Astrocyte of the cerebellum (primary cell): Measurements from ENCODE around the gene LEKR1.

Experiments
- DNase-seq: peaks from one replicate; pipeline ENCODE4 v3.0.0-alpha.2; 2011; ENCODE audit warnings: low read depth
- H3K4me3 ChIP-seq: 2 replicates; pipeline ENCODE4 v1.5.1; 2011; ENCODE audit warnings: mild to moderate bottlenecking, low read depth, low read length, moderate library complexity
- CTCF ChIP-seq: IDR thresholded peaks from 2 replicates; pipeline ENCODE4 v1.5.1; 2012; ENCODE audit warnings: low read length, low read depth, moderate library complexity, mild to moderate bottlenecking; ENCODE audit errors: missing control alignments
- in situ Hi-C: cut with HindIII; loops from 2 replicates; pipeline ENCODE4 v1.10.0; 2017; ENCODE audit warnings: low sequenced_read_pairs

Gene LEKR1

GRCh38 chr3:157087373-157087772, 261.2 kb downstream of the LEKR1 start:
- in situ Hi-C loops = no loop called here
- TF ChIP-seq CTCF = no peak
- H3K4me3 ChIP-seq = no peak overlapping the region
- DNase-seq = no peak

- H3K4me3 ChIP-seq = peak overlapping the region; percentile 34
- in situ Hi-C loops = no loop called here
- TF ChIP-seq CTCF = no peak
- no peak for DNase-seq
Measured at GRCh38 chr3:157087780-157088600, 261.8 kb downstream of the LEKR1 start.

GRCh38 chr3:157088601-157089454, 262.7 kb downstream of the LEKR1 start:
- DNase-seq = peak; percentile 93
- in situ Hi-C loops = no loop called here
- H3K4me3 ChIP-seq = peak overlapping the region; percentile 34
- no peak for TF ChIP-seq CTCF

- in situ Hi-C loops = no loop called here
- no peak for DNase-seq
- TF ChIP-seq CTCF = no peak
- H3K4me3 ChIP-seq = no peak overlapping the region
Measured at GRCh38 chr3:157089455-157090221, 263.5 kb downstream of the LEKR1 start.

GRCh38 chr3:157091083-157091833, 265.1 kb downstream of the LEKR1 start:
- H3K4me3 ChIP-seq = no peak overlapping the region
- TF ChIP-seq CTCF = no peak
- in situ Hi-C loops = no loop called here
- no peak for DNase-seq
